Hepatocyte (in vitro differentiated cells): ENCODE measurements around the gene UCK2.

Source experiments
- EZH2 ChIP-seq: fragments of 200-600 bp; sonication (generic); IDR thresholded peaks from 2 replicates; pipeline ENCODE4 v1.6.1; 2016; ENCODE audit warnings: antibody characterized with exemption, mild to moderate bottlenecking, borderline replicate concordance
- TF ChIP-seq, protein P1 (sequence below): fragments of 200-600 bp; sonication (generic); IDR thresholded peaks from 2 replicates; pipeline ENCODE4 v1.5.1; 2016; ENCODE audit warnings: antibody characterized with exemption, mild to moderate bottlenecking; ENCODE audit not compliant: poor library complexity

DNA sequence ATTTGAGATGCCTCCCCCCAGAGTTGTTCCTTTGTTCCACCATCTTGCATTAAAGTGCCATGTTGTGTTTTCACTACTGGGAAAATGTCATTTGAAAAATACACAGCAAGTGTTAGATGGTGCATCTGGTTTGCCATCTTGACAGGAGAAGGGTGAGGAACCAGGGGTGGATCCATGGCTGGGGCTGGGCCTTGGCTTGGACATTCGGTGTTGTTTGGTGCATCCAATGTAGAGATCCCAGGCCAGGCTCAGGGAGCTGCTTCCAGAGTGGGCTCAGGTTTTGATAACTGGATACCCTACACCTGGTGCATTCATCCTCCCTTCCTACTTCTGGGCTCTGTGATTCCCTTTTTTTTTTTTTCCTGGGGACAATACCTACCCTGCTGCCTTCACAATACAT lies 103.5 kb downstream of the UCK2 start:
- TF ChIP-seq, protein P1, sequence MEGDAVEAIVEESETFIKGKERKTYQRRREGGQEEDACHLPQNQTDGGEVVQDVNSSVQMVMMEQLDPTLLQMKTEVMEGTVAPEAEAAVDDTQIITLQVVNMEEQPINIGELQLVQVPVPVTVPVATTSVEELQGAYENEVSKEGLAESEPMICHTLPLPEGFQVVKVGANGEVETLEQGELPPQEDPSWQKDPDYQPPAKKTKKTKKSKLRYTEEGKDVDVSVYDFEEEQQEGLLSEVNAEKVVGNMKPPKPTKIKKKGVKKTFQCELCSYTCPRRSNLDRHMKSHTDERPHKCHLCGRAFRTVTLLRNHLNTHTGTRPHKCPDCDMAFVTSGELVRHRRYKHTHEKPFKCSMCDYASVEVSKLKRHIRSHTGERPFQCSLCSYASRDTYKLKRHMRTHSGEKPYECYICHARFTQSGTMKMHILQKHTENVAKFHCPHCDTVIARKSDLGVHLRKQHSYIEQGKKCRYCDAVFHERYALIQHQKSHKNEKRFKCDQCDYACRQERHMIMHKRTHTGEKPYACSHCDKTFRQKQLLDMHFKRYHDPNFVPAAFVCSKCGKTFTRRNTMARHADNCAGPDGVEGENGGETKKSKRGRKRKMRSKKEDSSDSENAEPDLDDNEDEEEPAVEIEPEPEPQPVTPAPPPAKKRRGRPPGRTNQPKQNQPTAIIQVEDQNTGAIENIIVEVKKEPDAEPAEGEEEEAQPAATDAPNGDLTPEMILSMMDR: no peak
- TF ChIP-seq EZH2: no peak
